ENCODE measurements around the gene CCDC7.

DNA sequence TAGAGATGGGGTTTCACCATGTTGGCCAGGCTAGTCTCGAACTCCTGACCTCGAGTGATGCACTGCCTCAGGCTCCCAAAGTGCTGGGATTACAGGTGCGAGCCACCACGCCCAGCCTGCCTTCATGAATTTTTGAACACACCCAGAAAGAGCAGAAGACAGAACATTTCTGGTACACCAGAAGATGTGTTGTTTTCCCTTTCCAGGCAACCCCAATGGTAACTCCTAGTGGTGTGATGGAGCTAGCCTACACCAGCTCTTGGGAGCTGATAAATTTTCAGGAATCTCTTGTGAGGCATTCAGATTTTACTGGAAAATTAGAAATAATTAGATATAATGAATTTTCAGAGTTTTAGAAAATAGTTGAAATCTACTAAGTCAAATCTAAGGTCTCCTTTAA is 904 bp upstream of the CCDC7 start:
- no peak for TF ChIP-seq POLR2AphosphoS5 (IDR thresholded peaks at IDR 0.05; ENCODE audit: low read depth, low read length)
- no peak for TF ChIP-seq FOSL1 (IDR thresholded peaks at IDR 0.05; ENCODE audit: low read depth)
- TF ChIP-seq, protein P1, sequence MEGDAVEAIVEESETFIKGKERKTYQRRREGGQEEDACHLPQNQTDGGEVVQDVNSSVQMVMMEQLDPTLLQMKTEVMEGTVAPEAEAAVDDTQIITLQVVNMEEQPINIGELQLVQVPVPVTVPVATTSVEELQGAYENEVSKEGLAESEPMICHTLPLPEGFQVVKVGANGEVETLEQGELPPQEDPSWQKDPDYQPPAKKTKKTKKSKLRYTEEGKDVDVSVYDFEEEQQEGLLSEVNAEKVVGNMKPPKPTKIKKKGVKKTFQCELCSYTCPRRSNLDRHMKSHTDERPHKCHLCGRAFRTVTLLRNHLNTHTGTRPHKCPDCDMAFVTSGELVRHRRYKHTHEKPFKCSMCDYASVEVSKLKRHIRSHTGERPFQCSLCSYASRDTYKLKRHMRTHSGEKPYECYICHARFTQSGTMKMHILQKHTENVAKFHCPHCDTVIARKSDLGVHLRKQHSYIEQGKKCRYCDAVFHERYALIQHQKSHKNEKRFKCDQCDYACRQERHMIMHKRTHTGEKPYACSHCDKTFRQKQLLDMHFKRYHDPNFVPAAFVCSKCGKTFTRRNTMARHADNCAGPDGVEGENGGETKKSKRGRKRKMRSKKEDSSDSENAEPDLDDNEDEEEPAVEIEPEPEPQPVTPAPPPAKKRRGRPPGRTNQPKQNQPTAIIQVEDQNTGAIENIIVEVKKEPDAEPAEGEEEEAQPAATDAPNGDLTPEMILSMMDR (IDR thresholded peaks at IDR 0.05 in 2 of 3, conservative IDR thresholded peaks at IDR 0.05 in 1 of 3; ENCODE audit: borderline replicate concordance in 1 of 3, insufficient read depth in 1 of 3, low read depth in 2 of 3, low read length in 2 of 3) = no peak
- TF ChIP-seq YY1 (IDR thresholded peaks at IDR 0.05; ENCODE audit: extremely low read depth, insufficient replicate concordance, low read depth, low read length) = no peak
- no peak for TF ChIP-seq EGR1 (IDR thresholded peaks at IDR 0.05; ENCODE audit: low read depth)
- TF ChIP-seq, protein P2, sequence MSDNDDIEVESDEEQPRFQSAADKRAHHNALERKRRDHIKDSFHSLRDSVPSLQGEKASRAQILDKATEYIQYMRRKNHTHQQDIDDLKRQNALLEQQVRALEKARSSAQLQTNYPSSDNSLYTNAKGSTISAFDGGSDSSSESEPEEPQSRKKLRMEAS (IDR thresholded peaks at IDR 0.05) = no peak
- TF ChIP-seq, protein P3, sequence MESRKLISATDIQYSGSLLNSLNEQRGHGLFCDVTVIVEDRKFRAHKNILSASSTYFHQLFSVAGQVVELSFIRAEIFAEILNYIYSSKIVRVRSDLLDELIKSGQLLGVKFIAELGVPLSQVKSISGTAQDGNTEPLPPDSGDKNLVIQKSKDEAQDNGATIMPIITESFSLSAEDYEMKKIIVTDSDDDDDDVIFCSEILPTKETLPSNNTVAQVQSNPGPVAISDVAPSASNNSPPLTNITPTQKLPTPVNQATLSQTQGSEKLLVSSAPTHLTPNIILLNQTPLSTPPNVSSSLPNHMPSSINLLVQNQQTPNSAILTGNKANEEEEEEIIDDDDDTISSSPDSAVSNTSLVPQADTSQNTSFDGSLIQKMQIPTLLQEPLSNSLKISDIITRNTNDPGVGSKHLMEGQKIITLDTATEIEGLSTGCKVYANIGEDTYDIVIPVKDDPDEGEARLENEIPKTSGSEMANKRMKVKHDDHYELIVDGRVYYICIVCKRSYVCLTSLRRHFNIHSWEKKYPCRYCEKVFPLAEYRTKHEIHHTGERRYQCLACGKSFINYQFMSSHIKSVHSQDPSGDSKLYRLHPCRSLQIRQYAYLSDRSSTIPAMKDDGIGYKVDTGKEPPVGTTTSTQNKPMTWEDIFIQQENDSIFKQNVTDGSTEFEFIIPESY (IDR thresholded peaks at IDR 0.05; ENCODE audit: extremely low read depth, insufficient replicate concordance, low read length) = no peak
- no peak for TF ChIP-seq EZH2 (IDR thresholded peaks at IDR 0.05)
- TF ChIP-seq POLR2A (IDR thresholded peaks at IDR 0.05; ENCODE audit: borderline replicate concordance, extremely low read depth, insufficient read depth, insufficient read length) = no peak
- TF ChIP-seq, protein P4, sequence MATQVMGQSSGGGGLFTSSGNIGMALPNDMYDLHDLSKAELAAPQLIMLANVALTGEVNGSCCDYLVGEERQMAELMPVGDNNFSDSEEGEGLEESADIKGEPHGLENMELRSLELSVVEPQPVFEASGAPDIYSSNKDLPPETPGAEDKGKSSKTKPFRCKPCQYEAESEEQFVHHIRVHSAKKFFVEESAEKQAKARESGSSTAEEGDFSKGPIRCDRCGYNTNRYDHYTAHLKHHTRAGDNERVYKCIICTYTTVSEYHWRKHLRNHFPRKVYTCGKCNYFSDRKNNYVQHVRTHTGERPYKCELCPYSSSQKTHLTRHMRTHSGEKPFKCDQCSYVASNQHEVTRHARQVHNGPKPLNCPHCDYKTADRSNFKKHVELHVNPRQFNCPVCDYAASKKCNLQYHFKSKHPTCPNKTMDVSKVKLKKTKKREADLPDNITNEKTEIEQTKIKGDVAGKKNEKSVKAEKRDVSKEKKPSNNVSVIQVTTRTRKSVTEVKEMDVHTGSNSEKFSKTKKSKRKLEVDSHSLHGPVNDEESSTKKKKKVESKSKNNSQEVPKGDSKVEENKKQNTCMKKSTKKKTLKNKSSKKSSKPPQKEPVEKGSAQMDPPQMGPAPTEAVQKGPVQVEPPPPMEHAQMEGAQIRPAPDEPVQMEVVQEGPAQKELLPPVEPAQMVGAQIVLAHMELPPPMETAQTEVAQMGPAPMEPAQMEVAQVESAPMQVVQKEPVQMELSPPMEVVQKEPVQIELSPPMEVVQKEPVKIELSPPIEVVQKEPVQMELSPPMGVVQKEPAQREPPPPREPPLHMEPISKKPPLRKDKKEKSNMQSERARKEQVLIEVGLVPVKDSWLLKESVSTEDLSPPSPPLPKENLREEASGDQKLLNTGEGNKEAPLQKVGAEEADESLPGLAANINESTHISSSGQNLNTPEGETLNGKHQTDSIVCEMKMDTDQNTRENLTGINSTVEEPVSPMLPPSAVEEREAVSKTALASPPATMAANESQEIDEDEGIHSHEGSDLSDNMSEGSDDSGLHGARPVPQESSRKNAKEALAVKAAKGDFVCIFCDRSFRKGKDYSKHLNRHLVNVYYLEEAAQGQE (IDR thresholded peaks at IDR 0.05; ENCODE audit: low read depth) = no peak
